CD4-positive, alpha-beta T cell treated with Interleukin-6 for 4 hours (primary cell): ENCODE measurements around the gene SLC16A7.
"Not testable (repeated sequence)": the region's sequence is repeated elsewhere in the genome, so short reads cannot be mapped to it uniquely, and the experiment has no call there.

ENCODE experiments used
- DNase-seq: peaks from one replicate; pipeline ENCODE4 v3.0.0-alpha.2; 2020; ENCODE audit warnings: mixed read lengths

Gene SLC16A7, protein sequence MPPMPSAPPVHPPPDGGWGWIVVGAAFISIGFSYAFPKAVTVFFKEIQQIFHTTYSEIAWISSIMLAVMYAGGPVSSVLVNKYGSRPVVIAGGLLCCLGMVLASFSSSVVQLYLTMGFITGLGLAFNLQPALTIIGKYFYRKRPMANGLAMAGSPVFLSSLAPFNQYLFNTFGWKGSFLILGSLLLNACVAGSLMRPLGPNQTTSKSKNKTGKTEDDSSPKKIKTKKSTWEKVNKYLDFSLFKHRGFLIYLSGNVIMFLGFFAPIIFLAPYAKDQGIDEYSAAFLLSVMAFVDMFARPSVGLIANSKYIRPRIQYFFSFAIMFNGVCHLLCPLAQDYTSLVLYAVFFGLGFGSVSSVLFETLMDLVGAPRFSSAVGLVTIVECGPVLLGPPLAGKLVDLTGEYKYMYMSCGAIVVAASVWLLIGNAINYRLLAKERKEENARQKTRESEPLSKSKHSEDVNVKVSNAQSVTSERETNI

DNA sequence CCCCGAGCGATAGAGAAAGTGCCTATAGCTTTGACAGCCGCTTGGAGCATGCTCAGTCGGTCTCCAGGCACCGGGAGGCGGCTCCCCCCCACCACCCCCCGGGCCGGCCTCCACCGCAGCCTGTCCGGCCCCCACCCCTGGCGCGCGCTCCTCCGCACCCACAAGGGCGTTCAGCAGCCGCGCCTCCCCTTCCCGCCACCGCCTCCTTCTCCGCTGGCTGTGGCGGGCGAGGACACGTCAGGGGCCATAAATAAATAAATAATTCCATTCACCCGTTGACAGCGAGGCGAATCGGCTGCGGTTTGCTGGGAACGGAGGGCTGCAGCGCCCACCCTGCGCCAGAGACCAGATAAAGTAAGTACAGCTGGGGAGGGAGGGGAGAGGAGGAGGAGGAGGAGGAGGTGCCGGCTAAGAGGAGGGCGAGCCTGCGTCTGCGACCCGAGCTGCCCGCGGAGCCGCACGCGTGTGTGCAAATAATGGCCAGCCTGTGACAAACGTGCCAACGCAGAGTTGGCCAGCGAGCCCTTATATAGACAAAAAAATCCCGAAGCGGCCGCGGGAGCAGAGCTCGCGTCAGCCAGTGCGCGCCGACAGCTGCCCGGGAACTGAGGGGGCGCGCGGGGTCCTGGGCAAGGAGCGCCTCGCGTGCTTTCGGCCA is at the start of gene SLC16A7:
TSS of gene SLC16A7 (plus strand) at position 147 of the 658 bp plus-strand sequence. CDS start 108,773 bp downstream, outside the sequence.
- peak; percentile 91 for DNase-seq

DNA sequence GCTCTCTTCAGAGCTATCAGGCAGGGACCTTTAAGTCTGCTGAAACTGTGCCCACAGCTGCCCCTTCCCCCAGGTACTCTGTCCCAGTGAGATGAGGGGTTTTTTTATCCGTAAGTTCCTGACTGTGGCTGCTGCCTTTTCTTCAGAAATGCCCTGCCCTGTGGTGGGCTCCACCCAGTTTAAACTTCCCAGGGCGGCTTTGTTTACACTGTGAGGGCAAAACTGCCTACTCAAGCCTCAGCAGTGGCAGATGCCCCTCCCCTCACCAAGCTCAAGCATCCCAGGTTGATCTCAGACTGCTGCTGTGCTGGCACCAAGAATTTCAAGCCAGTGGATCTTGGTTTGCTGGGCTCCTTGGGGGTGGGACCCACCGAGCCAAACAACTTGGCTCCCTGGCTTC is 46.9 kb upstream of the SLC16A7 start:
- DNase-seq: no peak

DNA sequence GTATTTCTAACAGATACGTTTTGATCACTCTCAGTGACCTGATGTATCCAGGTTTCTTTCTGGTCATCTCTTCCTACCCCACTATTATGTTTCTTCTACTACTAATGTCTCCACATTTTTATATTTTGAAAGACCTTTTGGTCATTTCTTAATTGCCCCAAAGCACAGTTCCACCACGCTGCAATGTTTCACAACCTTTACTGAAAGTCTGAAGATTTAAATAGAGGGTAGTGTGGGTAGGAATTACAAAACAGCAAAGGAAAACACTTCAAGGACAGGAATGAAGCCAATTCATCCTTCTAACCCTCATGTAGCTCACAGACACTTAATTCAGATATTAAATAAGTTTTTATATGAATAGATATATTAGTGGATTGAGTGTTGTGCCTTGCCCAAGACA is 36.1 kb upstream of the SLC16A7 start:
- DNase-seq: no peak

DNA sequence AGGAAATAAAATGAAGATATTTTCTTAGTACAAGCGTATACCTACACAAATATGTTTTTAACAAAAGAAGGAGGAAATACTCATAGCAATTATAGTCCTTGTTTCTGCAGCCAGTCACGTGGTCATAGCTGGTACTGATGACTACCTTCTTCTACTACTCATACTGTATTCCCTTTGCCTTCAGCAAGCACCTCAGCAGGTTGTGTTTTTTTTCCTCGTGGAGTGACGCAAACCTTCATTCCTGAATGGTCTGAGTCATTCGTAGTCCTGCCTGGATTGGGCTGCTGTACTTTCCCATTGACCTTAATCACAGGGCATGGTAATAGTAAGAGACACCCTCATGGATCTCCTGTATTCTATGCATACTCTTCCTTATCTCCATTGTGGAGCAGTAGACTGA is 25.7 kb upstream of the SLC16A7 start:
- no peak for DNase-seq

DNA sequence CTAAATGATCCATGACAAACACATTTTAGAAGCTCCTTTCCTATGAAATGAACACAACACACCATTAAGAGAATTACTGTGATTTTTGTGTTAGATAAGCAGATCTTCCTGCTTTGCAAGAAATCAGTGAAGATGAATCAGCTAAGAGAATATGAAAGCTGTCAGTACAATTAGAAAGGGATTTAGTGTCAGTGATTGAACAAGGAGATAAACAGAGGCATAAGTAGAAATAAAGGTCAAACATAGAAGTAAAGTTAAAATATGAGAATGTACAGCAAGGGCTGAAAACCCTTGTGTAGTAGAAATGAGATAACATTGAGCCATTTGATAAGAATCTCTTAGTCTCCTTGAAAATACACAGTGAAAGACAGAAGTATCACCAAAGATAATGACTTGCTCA is 21.4 kb upstream of the SLC16A7 start:
- DNase-seq: no peak

DNA sequence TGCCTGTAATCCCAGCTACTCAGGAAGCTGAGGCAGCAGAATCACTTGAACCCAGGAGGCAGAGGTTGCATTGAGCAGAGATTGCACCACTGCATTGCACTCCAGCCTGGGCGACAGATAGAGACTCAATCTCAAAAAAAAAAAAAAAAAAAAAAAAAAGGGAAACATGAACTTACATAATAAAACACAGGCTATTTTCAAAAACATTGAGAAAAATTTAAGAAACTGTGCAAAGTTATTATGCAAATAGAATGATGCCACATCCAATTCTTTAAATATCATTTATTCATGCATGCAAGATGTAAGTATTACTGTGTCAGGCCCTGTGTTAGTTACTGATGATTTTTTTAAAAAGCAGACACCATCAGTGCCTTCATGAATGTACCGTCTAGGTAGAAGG is 20.0 kb upstream of the SLC16A7 start:
- no peak for DNase-seq

DNA sequence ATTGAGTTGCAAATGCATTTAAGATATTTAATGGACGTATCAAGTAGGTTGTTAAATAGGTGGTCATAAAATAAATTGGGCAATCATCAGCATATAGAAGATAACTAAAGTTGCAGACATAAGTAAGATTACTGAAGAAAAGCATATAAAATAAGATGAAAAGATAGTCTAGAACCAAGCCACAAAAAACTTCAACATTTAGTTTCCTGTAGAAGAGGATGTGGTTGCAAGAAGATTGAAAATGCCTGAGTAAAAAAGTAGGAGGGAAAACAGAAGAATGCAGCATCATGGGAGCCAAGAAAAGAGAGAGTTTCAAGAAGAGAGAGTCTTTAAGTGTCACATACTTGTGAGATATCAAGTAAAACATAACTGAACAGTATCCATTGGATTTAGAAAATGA is 17.6 kb upstream of the SLC16A7 start:
- DNase-seq: no peak

DNA sequence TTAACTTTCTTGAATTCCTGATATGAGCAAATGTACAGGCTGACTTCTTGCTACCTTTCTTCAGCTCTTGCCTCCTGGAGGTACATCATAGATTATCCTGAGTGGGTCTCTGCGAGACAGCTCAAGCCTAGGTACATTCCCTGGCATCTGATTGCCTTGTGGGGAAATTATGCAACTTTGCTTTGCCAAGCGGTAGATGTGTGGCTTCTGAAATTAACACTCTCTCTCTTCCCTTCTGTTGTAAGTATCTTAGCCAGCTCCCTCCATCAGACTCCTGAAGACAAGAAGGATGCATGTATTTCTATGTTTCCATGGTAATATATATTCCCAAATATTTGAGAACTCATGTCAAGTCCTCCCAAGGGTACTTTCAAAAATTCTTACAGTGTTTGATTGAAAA is 16.2 kb upstream of the SLC16A7 start:
- no peak for DNase-seq

DNA sequence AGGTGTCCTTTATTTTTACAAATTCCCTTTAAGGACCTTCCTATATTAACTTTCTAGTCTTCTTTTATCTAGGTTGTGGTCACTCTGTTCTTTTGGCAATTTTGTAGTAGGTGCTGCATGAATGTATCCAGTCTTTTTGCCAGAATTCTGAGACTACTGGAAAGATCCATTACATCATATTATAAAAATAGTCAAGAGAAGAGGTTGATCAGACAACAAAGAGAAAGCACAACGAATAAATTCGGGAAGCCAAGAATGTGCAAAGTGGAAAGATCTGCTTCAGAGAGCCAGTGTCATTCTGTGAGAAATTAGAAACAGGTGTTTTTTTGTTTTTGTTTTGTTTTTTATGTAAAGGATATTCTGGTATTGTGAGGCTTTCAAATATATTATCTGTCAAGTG is 15.8 kb upstream of the SLC16A7 start:
- DNase-seq: no peak

DNA sequence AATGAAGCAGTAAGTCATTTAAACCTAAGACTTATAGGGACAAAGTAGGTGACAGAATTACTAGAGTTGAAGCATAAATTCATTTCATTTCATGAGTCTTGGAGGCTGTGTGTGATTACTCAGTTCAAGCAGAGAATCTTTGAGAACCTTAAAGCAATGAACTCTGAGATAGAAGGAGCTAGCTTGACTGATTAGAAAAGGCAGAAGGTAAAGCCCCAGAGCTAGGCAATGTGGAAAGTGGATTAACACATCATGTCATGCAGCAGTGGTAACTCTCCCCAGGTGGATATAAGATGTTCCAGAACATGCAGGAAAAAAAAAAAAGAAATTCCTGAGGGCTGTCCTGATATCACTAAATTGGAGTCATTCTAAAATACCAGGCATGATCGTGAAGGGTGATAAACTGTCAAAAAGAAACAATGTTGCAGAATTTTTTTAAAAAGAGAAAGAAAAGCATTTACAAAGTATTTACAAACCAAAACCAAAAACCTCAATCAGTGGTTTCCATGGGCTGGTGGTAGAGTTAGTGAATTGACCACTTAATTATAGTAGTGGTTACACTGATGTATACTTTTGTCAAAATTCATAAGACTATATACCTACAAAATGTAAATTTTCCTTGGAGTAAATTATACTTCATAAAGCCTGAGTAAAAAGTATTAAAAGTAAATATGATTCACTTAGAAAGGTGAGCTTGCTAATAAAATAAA is 12.7 kb upstream of the SLC16A7 start:
- no peak for DNase-seq

DNA sequence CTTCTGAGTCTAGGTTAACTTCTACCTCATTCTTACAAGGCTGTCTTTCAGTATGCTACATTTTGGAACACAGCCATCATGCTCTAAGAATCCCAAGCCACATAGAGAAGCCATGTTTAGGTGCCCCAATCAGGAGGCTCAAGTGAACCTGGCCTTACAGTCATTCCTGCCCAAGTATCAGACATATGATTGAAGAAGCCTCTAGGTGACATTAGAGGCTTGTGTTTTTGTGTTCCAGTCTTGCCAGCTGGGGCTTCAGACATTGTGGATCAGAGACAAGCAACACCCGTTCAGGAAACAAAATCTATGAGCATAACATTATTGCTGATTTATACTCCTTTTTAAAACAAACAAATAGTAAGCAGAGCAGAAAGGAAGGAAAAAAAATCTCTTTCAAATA is 8.1 kb upstream of the SLC16A7 start:
- no peak for DNase-seq

DNA sequence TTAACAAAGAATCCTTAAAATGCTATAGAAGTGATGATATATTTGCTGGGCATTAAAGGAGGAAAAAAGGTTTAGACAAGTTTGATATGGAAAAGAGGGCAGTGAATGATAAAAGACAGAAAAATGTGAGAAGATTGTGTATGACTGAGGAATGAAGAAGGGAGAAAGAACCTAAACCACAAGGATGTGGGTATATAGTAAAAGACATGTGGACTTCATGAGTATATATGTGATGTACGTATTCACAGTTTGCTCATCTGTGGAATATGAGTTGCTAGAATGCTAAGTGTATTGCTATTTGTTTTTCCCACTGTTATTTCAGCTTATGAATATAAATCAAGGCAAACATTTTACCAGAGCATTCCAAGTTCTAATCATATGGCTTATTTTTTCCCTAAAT is 2.1 kb upstream of the SLC16A7 start:
- no peak for DNase-seq

DNA sequence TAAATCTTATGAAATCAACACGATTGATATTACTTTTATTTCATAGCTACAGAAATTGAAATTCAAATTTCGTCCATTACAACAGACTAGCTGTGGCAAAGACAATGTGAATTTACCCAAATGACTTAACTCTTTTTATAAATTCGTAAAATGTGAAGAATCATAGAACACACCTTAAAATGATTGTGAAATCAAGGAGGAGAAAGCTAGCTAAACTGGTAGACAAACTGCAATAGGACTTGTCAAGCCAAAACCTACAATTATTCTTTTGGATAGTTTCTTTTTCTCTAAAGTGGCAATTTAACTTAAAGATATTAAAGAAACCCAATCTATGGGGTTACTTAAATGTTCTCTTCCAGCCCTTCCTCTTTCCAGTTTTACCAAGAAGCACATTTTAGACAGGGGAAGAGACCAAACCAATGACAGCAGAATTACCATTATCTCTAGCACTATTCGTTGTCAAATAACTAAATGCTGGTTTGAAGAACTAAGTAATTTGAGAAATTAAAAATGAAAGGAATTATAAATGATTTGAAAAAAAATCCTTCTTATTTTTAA is 807 bp upstream of the SLC16A7 start:
- DNase-seq: no peak

DNA sequence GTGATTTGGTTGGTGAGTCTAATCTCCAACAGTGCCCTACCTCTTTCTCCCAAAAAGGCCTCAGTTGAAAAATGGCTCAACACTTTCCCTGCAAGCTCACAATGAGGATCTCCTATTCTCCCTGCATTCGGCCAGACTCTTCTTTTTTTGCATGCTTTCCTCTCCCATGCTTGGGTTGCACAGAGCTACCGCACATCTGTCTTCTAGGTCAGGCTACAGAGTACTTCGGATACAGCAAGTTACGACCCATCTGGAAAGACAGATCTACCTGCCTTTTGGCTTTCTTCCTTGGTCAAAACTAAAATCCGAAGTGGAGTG is 305 bp upstream of the SLC16A7 start:
- no peak for DNase-seq

DNA sequence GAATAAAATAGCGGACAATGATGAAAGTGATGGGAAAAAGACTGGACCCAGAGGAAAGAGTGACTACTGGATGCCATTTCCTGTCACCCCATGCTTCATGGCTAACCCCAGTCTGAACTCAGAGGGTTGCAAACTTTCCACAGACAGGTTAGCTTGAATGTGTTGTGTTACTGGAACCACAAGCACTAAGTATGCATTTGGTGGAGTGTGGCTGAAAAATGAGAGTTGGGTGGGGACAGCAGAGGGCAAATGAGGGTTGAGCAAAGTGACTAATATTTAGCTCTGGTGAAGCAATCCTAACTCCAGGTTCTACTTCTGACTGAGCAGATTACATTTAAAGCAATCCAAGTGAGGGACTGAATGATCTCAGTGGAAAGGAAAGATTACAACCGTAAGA is 1.6 kb downstream of the SLC16A7 start:
- DNase-seq: peak; percentile 54

DNA sequence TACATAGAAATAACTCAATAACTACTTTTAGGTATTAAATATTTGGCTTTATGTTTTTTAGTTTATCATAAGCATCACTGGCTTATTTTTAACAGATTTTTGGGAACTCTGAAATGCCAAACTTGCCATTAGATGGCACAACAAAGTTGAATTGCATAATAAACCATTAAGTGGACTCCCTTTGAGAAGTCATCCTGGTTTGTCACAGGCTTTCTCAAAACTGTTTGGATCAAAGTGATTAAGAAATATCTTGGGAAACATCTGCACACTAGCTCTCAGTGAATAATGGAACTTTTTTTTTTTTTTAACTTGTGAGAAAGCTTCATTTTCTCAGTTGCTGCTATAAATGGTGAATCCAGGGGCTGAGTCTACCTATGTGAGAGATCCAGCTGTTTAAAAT is 4.3 kb downstream of the SLC16A7 start:
- DNase-seq: no peak

DNA sequence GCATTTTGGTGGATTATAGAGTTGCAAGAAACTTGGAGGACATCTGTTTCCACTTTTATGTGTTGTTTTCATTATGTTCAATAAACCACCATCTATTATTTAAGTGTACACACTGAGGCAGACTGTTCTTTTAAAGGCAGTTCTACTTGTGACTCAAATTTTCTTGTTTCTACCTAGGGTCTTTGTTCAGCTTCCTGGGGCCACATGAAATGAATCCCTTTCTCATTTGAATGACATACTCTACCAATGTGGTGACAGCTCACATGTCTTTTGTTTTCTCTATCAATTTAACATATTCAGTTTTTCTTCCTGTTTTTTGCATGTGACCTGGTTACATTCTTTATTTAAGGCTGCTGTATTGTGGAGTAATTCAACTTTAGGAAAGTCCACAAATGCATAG is 7.9 kb downstream of the SLC16A7 start:
- DNase-seq: no peak

DNA sequence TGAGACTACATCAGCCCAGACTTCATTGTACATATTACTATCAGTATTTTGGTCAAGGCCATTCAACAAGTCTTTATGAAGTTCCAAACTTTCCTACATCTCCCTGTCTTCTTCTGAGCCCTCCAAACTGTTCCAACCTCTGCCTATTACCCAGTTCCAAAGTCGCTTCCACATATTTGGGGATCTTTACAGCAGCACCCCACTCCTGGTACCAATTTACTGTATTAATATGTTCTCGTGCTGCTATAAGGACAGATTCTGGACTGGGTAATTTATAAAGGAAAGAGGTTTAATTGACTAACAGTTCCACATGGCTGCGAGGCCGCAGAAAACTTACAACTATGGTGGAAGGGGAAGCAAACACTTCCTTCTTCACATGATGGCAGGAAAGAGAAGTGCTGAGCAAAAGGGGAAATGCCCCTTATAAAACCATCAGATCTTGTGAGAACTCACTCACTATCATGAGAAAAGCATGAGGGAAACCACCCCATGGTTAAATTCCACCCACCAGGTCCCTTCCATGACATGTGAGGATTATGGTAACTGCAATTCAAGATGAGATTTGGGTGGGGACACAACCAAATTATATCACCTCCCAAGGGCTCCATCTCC is 17.1 kb downstream of the SLC16A7 start:
- not testable (repeated sequence) for DNase-seq

DNA sequence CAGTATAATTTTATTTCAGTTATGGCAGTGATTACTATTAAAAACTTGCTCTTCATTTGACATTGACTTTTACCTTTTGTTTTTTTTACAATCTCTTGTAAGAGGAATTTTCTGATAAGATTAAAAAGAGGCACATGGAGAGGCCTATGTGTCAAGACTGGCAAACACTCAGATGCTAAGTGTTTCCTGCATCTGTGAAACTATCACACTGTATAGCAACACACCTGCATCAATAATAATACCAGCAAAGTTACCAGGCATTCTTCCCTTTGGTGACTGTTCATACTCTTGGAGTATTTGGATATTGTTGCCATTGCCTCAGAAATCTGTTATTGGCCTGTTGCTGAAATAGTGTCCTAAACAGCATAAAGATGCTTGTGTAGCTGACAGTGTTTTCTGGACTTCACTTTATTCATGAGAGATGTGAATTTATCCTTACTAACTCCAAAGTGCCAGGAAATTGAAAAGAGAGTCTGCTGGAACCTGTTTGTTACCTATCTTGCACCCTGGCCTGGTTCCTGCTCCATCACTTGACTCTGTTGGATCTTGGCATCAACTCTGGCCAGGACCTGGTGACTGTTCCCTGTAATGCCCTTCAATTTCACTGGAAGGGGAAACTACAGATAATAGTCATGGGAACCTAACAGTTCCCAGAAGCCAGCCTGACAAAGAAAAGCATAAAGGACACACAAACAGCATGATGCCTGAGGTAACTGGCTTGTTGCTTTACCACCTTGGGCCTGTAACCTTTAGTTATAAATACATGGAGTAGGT is 19.8 kb downstream of the SLC16A7 start:
- DNase-seq: no peak

DNA sequence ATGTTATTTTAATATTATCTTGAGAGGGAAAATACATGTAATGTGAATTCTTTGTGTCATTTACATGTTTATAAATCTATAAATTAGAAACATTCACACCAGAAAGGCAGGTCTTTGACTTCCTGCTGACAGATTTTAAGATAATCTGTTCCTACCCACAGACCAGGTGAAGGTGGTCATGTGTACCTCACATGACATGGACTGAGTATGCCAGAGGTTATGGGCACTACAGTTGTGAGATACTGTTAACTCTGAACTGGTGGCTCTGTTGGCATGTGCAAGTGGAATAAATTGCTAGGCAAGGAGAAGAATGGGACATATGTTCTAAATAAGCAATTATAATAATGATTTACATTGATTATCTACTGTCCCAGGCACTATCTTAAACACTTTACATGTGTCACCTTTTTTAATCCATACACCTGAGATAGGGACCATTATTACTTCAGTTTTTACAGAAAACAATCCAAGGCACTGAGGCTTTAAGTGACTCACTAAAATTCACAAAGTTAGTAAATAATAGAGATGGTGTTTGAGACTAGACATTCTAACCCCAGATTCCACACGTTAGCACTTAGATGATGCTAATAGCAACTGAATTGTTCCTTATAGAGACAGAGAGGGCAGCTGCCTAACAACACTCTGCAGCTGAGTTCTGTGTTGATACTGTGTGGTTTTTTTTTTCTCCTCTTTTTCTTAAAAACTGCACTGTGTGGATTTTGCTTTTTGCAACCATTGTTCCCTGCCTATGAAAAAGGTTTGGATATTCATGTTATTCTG is 23.8 kb downstream of the SLC16A7 start:
- DNase-seq: no peak

DNA sequence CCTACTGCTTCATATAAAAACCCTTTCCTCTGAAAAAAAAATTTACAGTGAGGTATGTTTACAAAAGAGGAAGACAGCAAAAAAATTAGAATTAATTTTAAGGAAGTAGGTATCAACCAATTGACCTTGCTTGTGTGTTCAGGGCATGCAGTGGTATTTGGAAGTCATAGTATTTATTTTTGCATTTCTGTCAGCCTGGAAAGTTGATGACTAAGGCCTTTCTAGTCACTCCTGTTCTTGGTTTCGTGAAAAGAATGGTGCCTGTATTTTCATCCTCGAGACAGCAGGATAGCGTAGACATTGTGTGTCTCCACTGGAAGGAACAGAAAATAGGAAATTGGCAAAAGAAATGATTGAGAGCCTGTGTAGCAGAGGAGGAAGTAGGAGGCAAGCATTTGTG is 24.5 kb downstream of the SLC16A7 start:
- DNase-seq: no peak
